ENCODE measurements around the gene WDR20. TPM values are rescaled to one million over a fixed set of nuclear protein-coding genes. Genes with fewer than 3 reads are reported as not detected.

Gene WDR20
- polyA plus RNA-seq, 1 of the 3 experiments (the other 2 are of a cell fraction), result 12.4 TPM

DNA sequence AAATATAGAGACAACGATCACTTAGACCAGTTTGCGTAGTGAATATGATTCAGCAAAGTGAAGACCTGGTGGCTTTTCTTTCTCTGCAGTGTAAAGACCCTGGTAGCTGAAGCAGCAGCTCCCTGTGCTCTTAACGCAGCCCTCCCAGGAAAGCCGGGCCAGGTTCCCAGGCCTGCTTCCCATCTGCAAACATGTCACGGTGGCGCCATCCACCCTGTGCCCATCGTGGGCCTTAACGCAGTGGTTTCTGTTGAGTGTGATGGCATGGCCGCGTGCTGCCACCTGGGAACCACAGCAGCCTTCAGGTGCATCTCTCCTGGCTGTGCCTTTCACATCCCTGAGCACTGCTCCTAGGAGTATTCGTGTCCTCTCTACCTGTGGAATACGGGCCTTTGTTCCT is 71.5 kb downstream of the WDR20 start:
- TF ChIP-seq, protein P1, sequence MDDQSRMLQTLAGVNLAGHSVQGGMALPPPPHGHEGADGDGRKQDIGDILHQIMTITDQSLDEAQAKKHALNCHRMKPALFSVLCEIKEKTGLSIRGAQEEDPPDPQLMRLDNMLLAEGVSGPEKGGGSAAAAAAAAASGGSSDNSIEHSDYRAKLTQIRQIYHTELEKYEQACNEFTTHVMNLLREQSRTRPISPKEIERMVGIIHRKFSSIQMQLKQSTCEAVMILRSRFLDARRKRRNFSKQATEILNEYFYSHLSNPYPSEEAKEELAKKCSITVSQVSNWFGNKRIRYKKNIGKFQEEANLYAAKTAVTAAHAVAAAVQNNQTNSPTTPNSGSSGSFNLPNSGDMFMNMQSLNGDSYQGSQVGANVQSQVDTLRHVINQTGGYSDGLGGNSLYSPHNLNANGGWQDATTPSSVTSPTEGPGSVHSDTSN (IDR thresholded peaks at IDR 0.05), result no peak
- no peak overlapping the region for H2AFZ ChIP-seq (ENCODE audit: low read depth)
- H3K4me3 ChIP-seq (ENCODE audit: low read depth in 2 of 2, low read length in 1 of 2), result no peak overlapping the region
- ChIA-PET POLR2A (no interaction called here), CTCF (interaction anchor here (0.8 kb wide), 1 partner anchor 115 kb away, joined by 3 read pairs; no protein-coding TSS in a partner anchor)
- no peak for DNase-seq
- no peak overlapping the region for H3K27ac ChIP-seq (ENCODE audit: low read depth in 2 of 2, low read length in 1 of 2)
- no peaks in the 10 kb centered on the region for H3K9me2 ChIP-seq
- no peak overlapping the region for H3K4me2 ChIP-seq
- H3F3A ChIP-seq (replicated peaks; ENCODE audit: insufficient read depth), result no peaks in the 10 kb centered on the region
- 96% methylated on average over 12 of the region's 12 CpGs for WGBS (ENCODE audit: low lambda C conversion rate)
- H3K27me3 ChIP-seq (ENCODE audit: insufficient read depth), result no peaks in the 10 kb centered on the region
- H3K36me3 ChIP-seq (replicated peaks in 1 of 2; ENCODE audit: control insufficient read depth in 1 of 2, insufficient read depth in 2 of 2, low read length in 1 of 2), result peaks cover 9 to 38% of the 10 kb centered on the region in 2 experiments
- peaks cover 0 to 19% of the 10 kb centered on the region in 2 experiments; a peak in 1 of 4 replicates for H3K4me1 ChIP-seq (ENCODE audit: control insufficient read depth in 1 of 2, insufficient read depth in 2 of 2, low read depth in 1 of 2, low read length in 1 of 2)
- H3K9me3 ChIP-seq, result no peaks in the 10 kb centered on the region
- H3K9ac ChIP-seq, result no peak overlapping the region
- H3K79me2 ChIP-seq (ENCODE audit: insufficient read depth), result peaks cover 7% of the 10 kb centered on the region; the same call in 1 of the 2 replicates
- H4K20me1 ChIP-seq (ENCODE audit: insufficient read depth), result no peaks in the 10 kb centered on the region

GRCh38 chr14:102212356-102212755 is 72.7 kb downstream of the WDR20 start:
- ChIA-PET POLR2A (no interaction called here), CTCF (interaction anchor here (1.5 kb wide), 1 partner anchor 148 kb away, joined by 4 read pairs; no protein-coding TSS in a partner anchor)
- no peak overlapping the region for H3K4me2 ChIP-seq
- no peaks in the 10 kb centered on the region for H3F3A ChIP-seq (replicated peaks; ENCODE audit: insufficient read depth)
- peaks cover 0 to 13% of the 10 kb centered on the region in 2 experiments; a peak in 1 of 4 replicates for H3K4me1 ChIP-seq (ENCODE audit: control insufficient read depth in 1 of 2, insufficient read depth in 2 of 2, low read depth in 1 of 2, low read length in 1 of 2)
- H3K4me3 ChIP-seq (ENCODE audit: low read depth in 2 of 2, low read length in 1 of 2), result no peak overlapping the region
- no peak overlapping the region for H3K9ac ChIP-seq
- no peak for DNase-seq
- no peaks in the 10 kb centered on the region for H3K9me3 ChIP-seq
- peaks cover 8 to 38% of the 10 kb centered on the region in 2 experiments for H3K36me3 ChIP-seq (replicated peaks in 1 of 2; ENCODE audit: control insufficient read depth in 1 of 2, insufficient read depth in 2 of 2, low read length in 1 of 2)
- no peak overlapping the region for H2AFZ ChIP-seq (ENCODE audit: low read depth)
- no peaks in the 10 kb centered on the region for H4K20me1 ChIP-seq (ENCODE audit: insufficient read depth)
- peaks cover 3% of the 10 kb centered on the region; the same call in 1 of the 2 replicates for H3K79me2 ChIP-seq (ENCODE audit: insufficient read depth)
- no peak for TF ChIP-seq CHD2 (IDR thresholded peaks at IDR 0.05; ENCODE audit: low read length, partially characterized antibody)
- H3K27me3 ChIP-seq (ENCODE audit: insufficient read depth), result no peaks in the 10 kb centered on the region
- H3K9me2 ChIP-seq, result no peaks in the 10 kb centered on the region
- no peak overlapping the region; a peak in 1 of 4 replicates for H3K27ac ChIP-seq (ENCODE audit: low read depth in 2 of 2, low read length in 1 of 2)
- 95% methylated on average over 8 of the region's 8 CpGs for WGBS (ENCODE audit: low lambda C conversion rate)

DNA sequence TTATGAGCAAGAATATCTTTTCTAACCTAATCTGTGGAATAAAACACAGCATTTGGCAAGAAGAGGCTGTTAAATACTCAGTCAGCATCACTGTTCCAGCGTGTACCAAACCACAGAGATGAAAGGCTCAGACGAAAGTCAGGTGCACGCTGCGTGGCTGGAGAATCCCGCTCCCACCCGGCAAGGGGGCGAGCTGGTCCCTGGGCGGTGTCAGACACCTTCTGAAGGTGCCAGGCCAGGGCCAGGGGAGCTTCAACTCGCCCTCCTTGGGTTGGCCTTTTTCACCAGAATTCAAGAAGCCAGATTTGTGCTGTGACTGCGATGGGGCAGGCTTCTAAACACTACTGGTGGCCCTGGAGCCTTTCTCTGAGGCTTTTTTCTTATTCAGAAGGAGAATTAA is 73.1 kb downstream of the WDR20 start:
- TF ChIP-seq, protein P2, sequence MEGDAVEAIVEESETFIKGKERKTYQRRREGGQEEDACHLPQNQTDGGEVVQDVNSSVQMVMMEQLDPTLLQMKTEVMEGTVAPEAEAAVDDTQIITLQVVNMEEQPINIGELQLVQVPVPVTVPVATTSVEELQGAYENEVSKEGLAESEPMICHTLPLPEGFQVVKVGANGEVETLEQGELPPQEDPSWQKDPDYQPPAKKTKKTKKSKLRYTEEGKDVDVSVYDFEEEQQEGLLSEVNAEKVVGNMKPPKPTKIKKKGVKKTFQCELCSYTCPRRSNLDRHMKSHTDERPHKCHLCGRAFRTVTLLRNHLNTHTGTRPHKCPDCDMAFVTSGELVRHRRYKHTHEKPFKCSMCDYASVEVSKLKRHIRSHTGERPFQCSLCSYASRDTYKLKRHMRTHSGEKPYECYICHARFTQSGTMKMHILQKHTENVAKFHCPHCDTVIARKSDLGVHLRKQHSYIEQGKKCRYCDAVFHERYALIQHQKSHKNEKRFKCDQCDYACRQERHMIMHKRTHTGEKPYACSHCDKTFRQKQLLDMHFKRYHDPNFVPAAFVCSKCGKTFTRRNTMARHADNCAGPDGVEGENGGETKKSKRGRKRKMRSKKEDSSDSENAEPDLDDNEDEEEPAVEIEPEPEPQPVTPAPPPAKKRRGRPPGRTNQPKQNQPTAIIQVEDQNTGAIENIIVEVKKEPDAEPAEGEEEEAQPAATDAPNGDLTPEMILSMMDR (IDR thresholded peaks at IDR 0.05), result no peak
- TF ChIP-seq YY1 (IDR thresholded peaks at IDR 0.05; ENCODE audit: low read depth) (no peak), NRF1 (IDR thresholded peaks at IDR 0.05; ENCODE audit: low read depth, low read length) (no peak), TCF12 (IDR thresholded peaks at IDR 0.05) (no peak), NFIC (IDR thresholded peaks at IDR 0.05; ENCODE audit: borderline replicate concordance) (no peak), RCOR1 (IDR thresholded peaks at IDR 0.05; ENCODE audit: low read length) (no peak), REST (IDR thresholded peaks at IDR 0.05; ENCODE audit: low read depth, low read length) (no peak), TAF1 (IDR thresholded peaks at IDR 0.05; ENCODE audit: borderline replicate concordance, low read depth, low read length) (no peak)
- no peaks in the 10 kb centered on the region for H3K9me2 ChIP-seq
- ChIA-PET POLR2A (no interaction called here), CTCF (interaction anchor here (0.8 to 1.5 kb wide), 3 partner anchors 16 to 149 kb away, joined by 3 to 5 read pairs (median 4); no protein-coding TSS in a partner anchor)
- DNase-seq, result no peak
- 94% methylated on average over 10 of the region's 10 CpGs for WGBS (ENCODE audit: low lambda C conversion rate)
- no peak overlapping the region for H3K4me3 ChIP-seq (ENCODE audit: low read depth in 2 of 2, low read length in 1 of 2)
- no peaks in the 10 kb centered on the region for H3K27me3 ChIP-seq (ENCODE audit: insufficient read depth)
- no peaks in the 10 kb centered on the region for H3F3A ChIP-seq (replicated peaks; ENCODE audit: insufficient read depth)
- peaks cover 3% of the 10 kb centered on the region; the same call in 1 of the 2 replicates for H3K79me2 ChIP-seq (ENCODE audit: insufficient read depth)
- H3K4me1 ChIP-seq (ENCODE audit: control insufficient read depth in 1 of 2, insufficient read depth in 2 of 2, low read depth in 1 of 2, low read length in 1 of 2), result peaks cover 0 to 18% of the 10 kb centered on the region in 2 experiments; a peak in 1 of 4 replicates
- H3K4me2 ChIP-seq, result no peak overlapping the region
- H2AFZ ChIP-seq (ENCODE audit: low read depth), result no peak overlapping the region
- H3K9me3 ChIP-seq, result no peaks in the 10 kb centered on the region
- peaks cover 8 to 38% of the 10 kb centered on the region in 2 experiments for H3K36me3 ChIP-seq (replicated peaks in 1 of 2; ENCODE audit: control insufficient read depth in 1 of 2, insufficient read depth in 2 of 2, low read length in 1 of 2)
- no peaks in the 10 kb centered on the region for H4K20me1 ChIP-seq (ENCODE audit: insufficient read depth)
- H3K27ac ChIP-seq (ENCODE audit: low read depth in 2 of 2, low read length in 1 of 2), result peak overlapping the region in 1 of 2 experiments; percentile 25; a peak in 1 of 4 replicates
- H3K9ac ChIP-seq, result no peak overlapping the region
